Skeletal muscle satellite cell (primary cell): ENCODE data around the gene CRYL1.

Experiments used
- H3K27me3 ChIP-seq: 2 replicates; pipeline ENCODE4 v1.7.0; 2013; ENCODE audit warnings: low read length; ENCODE audit not compliant: control insufficient read depth, insufficient read depth
- H3K36me3 ChIP-seq: 2 replicates; pipeline ENCODE4 v1.7.0; 2013; ENCODE audit warnings: mild to moderate bottlenecking, control low read depth, low read length; ENCODE audit not compliant: insufficient read depth
- H3K4me1 ChIP-seq: 2 replicates; pipeline ENCODE4 v1.7.0; 2013; ENCODE audit warnings: low read length; ENCODE audit not compliant: control insufficient read depth, insufficient read depth
- H3K4me2 ChIP-seq: 2 replicates; pipeline ENCODE4 v1.7.0; 2013; ENCODE audit warnings: mild to moderate bottlenecking, low read length
- H3K4me3 ChIP-seq: 2 replicates; pipeline ENCODE4 v1.7.0; 2013; ENCODE audit warnings: low read length
- H3K9ac ChIP-seq: 2 replicates; pipeline ENCODE4 v1.7.0; 2013; ENCODE audit warnings: mild to moderate bottlenecking, low read depth, low read length, moderate library complexity
- H3K9me3 ChIP-seq: replicated peaks from 2 replicates; pipeline ENCODE4 v1.7.0; 2013; ENCODE audit warnings: mild to moderate bottlenecking, control low read depth, low read length

CRYL1 gene

DNA sequence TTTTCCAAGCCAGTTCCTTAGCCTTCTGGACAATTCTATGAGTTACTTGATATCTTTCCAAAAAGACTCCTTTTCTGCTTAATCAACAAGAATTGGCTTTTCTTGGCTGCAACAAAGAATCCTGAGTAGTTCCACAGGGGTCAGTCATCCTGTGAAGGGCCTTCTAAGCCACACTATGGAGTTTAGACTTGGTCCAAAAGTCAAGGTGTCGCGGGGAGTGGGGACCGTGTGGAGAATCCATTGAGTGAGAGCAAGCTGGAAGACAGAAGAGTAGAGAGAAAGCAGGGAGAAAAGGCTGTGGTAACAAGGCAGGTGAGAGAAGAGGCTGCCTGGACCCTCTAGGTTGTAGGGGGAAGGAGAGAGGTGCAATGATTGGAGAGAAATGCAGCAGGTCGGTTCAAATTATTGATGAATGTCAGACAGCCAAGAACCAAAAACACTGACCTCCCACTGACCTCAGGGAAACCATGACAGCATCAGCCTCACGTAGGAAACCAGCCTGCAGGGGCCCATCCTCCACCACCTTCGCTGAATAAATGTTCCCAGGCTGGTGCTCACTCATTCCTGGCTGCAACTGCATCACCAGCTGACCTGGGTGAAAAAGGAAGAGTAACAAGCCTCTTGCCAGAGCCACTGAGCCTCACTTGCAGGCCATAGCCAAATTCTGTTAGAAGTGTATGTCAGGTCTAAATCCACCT lies 34.2 kb upstream of the CRYL1 start:
- Histone ChIP-seq H3K4me3 (no peak overlapping the region), H3K9ac (no peak overlapping the region), H3K27me3 (no peaks in the 10 kb centered on the region), H3K4me2 (no peak overlapping the region), H3K9me3 (no peaks in the 10 kb centered on the region), H3K4me1 (no peaks in the 10 kb centered on the region), H3K36me3 (no peaks in the 10 kb centered on the region)

DNA sequence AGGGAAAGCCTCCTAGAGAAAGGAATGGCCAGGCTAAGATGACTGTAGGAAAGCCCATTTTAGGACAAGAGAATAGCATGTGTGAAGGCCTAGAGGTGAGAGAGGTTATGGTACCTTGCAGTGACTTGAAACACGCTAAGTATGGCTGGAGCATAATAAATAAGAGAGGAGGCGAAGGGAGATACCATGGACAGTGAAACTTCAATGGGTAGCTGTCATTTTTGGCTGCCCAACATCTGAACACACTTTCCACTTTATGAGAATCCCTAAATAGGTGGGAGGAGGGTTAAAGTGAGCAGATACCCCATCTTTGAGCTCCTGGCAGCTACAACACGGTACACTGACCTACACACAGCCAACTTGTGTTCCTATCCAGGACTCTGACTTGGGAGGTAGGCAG lies 33.3 kb upstream of the CRYL1 start:
- H3K4me3 ChIP-seq, result no peak overlapping the region
- no peak overlapping the region for H3K4me2 ChIP-seq
- H3K4me1 ChIP-seq, result no peaks in the 10 kb centered on the region
- H3K9ac ChIP-seq, result no peak overlapping the region
- no peaks in the 10 kb centered on the region for H3K9me3 ChIP-seq
- no peaks in the 10 kb centered on the region for H3K27me3 ChIP-seq
- H3K36me3 ChIP-seq, result no peaks in the 10 kb centered on the region

DNA sequence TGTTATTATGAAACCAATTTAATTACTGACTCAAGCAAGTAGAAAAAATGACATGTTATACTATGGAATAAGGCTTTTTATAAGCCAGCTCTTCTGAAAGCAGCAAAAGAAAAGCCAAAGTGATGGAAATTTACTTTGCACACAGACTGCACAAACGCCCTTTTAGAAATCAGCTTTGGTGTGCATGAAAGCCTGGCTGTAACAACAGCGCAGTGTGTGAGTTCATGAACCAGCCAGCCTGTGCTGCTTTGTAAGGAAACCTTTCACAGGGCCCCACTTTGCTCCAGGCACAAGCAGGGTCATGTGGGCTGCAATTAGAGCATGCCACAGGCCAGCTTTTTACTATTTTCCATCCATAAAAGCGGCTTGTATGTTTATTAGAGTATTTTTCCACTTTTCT lies 27.7 kb upstream of the CRYL1 start:
- Histone ChIP-seq H3K4me1 (no peaks in the 10 kb centered on the region), H3K9me3 (no peaks in the 10 kb centered on the region)

DNA sequence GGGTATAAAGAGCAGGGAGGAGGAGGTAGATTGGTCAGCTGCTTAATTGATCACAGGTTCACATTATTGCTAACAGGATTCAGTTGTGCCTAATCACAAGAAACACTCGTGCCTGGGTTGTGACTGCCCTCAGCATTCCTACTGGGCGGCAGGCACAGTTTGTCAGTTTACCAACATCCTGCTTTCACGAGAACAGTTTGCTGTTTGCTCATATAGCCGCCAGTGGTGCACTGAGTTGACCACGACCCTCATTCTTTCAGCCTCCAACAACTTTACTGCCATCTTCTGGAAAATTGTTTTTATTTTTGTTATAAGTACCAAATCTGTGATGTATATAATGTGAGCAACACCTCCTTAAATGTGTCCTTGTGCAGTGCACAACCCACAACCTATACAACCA lies 25.1 kb upstream of the CRYL1 start:
- Histone ChIP-seq H3K4me2 (no peak overlapping the region), H3K27me3 (no peaks in the 10 kb centered on the region), H3K9me3 (no peaks in the 10 kb centered on the region), H3K4me1 (no peaks in the 10 kb centered on the region), H3K36me3 (no peaks in the 10 kb centered on the region), H3K4me3 (no peak overlapping the region), H3K9ac (no peak overlapping the region)

More for the DNA sequence above, 27.7 kb upstream of the CRYL1 start:
- Histone ChIP-seq H3K9ac (no peak overlapping the region), H3K4me2 (no peak overlapping the region), H3K27me3 (no peaks in the 10 kb centered on the region), H3K4me3 (no peak overlapping the region), H3K36me3 (no peaks in the 10 kb centered on the region)

DNA sequence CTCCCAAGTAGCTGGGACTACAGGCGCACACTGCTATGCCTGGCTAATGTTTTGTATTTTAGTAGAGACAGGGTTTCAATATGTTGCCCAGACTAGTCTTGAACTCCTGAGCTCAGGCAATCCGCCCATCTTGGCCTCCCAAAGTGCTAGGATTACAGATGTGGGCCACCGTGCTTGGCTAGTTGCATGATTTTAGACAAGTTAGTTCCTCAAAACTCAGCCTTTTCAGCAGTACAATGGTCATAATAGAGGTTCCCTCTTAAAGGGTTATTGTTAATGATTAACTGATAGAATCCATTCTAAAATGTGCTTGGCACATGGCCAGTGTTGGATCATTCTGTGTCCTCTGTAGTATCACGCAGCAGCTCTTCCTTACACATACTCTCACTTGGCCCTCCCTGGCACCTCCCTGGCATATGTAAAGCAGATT lies 21.8 kb upstream of the CRYL1 start:
- Histone ChIP-seq H3K4me1 (no peaks in the 10 kb centered on the region), H3K9me3 (no peaks in the 10 kb centered on the region), H3K27me3 (no peaks in the 10 kb centered on the region), H3K36me3 (no peaks in the 10 kb centered on the region), H3K4me2 (no peak overlapping the region), H3K9ac (no peak overlapping the region), H3K4me3 (no peak overlapping the region)

DNA sequence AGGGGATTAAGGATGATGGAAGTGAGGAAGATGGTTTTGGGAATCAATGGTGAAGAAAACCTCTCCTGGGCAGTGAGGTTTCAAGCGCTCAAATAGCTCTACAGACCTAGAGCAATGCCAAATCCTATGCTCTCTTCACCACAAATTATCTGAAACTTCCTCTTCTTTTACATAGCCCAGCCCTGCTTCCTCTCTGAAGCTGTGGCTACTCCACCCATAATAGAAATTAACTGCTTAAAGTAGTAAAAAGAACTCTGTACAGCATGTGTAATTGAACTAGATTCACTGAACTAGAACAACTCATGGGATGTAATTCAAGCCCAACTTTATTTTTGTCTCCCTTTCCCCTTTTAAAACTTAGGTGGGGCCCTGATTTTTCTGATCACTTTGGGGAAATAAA lies 20.9 kb upstream of the CRYL1 start:
- H3K9ac ChIP-seq, result no peak overlapping the region
- H3K27me3 ChIP-seq, result no peaks in the 10 kb centered on the region
- no peak overlapping the region for H3K4me3 ChIP-seq

DNA sequence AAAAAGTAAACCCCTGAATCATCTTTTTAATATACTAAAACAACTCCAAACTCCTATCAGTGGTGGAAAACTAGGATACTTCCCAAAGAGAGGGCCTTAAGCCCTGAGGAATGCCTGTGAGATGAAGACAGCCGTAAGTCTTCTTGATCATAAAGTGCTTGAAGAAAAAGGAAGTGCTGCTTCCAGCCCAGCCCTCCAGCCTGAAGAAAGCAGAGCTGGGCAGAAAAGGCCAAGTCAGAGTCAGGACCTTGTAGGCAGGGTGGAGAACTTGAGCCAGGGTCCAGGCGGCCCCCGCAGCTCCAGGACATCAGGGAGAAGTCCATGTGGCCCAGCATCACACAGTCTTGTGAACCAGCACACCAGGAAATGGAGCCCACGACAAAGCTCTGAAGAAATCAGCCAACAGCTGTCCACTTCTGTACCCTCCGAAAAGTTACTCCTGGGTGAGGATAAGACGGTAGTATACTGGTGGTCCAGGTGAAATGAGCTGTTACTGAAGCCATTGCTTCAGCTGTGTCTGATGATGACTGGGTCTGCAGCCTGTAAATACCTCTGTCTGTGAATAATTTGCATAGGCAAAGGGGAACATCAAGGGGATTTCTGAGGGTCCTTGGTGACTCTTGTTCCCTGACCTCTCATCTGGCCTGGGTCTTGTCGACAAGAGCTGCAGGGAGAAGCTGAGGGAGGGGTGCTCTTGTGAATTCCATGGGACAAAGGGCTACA lies 18.7 kb upstream of the CRYL1 start:
- Histone ChIP-seq H3K9me3 (no peaks in the 10 kb centered on the region), H3K36me3 (no peaks in the 10 kb centered on the region), H3K4me1 (no peaks in the 10 kb centered on the region), H3K27me3 (no peaks in the 10 kb centered on the region), H3K4me2 (no peak overlapping the region), H3K4me3 (no peak overlapping the region), H3K9ac (no peak overlapping the region)

More for the DNA sequence above, 20.9 kb upstream of the CRYL1 start:
- Histone ChIP-seq H3K4me1 (no peaks in the 10 kb centered on the region), H3K9me3 (no peaks in the 10 kb centered on the region), H3K36me3 (no peaks in the 10 kb centered on the region), H3K4me2 (no peak overlapping the region)

DNA sequence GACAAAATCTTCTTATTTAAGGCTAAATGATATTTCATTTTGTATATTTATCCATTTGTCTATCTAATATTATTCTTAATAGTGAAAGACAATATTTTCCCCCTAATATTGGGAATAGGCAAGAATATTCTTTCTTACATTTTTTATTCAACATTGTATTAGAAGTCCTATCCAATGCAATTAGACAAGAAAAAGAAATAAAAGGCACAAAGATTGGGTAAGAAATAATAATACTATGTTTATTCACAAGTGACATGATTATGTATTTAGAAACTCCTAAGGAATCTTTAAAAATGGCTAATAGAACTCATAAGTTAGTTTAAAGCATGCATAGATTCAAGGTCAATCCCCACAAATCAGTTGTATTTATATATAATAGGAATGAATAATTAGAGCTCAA lies 11.3 kb upstream of the CRYL1 start:
- Histone ChIP-seq H3K4me3 (no peak overlapping the region), H3K27me3 (no peaks in the 10 kb centered on the region), H3K36me3 (no peaks in the 10 kb centered on the region), H3K9ac (no peak overlapping the region), H3K9me3 (no peaks in the 10 kb centered on the region), H3K4me2 (no peak overlapping the region), H3K4me1 (no peaks in the 10 kb centered on the region)

DNA sequence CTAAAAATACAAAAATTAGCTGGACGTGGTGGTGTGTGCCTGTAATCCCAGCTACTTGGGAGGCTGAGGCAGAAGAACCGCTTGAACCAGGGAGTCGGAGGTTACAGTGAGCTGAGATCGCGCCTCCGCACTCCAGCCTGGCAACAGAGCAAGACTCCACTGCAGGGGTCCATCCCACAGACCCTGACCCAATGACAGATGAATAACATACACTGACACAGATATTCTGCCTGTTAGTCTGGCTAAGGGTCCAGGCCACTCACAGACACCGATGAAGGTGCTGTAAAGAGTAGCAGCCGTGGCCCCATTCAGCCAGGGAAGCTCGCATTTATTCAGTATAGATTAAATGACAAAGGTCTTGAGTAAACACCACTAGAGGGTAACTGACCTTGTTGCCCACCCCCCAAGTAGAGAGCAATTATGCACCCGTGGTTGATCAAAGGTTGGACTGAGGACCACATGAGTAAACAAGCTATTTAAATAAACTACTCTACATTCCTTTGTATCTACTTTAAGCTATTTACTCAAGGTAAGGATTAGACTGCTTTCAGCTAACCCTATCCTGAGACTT lies 8.5 kb upstream of the CRYL1 start:
- H3K9ac ChIP-seq, result no peak overlapping the region
- no peak overlapping the region for H3K4me2 ChIP-seq

DNA sequence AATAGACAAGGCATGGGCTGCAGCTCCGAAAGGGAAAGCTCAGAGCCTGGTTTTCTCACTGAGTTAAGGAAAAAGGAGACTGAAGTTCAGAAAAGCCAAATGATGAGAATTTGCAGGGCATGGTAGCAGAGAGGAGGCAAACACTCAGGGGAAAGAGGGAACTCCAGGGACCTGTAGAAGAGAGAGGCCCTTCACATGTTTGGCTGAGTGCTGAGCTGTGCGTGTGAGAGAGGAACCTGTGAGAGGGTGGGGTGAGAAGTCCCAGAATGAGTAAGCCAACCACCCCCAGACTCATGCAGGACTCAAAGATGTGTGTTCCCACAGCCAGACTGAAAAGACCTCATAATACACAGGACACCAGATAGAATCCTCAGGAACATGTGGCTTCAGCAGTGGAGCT lies 2.8 kb upstream of the CRYL1 start:
- Histone ChIP-seq H3K36me3 (no peaks in the 10 kb centered on the region), H3K27me3 (no peaks in the 10 kb centered on the region), H3K4me2 (no peak overlapping the region), H3K9ac (no peak overlapping the region), H3K9me3 (no peaks in the 10 kb centered on the region), H3K4me3 (no peak overlapping the region), H3K4me1 (peaks cover 12% of the 10 kb centered on the region)

More for the DNA sequence above, 8.5 kb upstream of the CRYL1 start:
- H3K27me3 ChIP-seq, result no peaks in the 10 kb centered on the region
- no peaks in the 10 kb centered on the region for H3K4me1 ChIP-seq
- no peaks in the 10 kb centered on the region for H3K36me3 ChIP-seq
- H3K4me3 ChIP-seq, result no peak overlapping the region
- H3K9me3 ChIP-seq, result no peaks in the 10 kb centered on the region

DNA sequence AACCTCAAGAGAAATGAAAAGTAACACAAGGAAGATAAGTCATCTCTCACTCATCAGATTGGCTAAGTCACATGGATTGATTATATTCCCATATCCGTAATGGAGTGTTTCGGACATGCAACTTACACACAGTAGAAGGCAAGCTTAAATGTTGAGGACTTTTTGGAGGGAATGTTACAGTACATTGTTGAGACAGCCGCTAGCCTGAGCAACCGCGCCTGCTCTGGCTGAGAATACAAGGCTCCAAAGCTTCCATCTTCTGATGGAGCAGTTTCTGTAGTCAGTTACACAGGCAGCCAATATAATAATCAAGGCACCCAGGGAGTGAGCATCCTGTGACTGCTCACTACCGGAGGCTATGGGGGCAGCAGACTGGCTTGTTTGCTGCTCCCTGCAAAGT lies 1.0 kb upstream of the CRYL1 start:
- Histone ChIP-seq H3K4me3 (peak overlapping the region; percentile 87), H3K4me1 (peaks cover 12% of the 10 kb centered on the region), H3K27me3 (no peaks in the 10 kb centered on the region), H3K4me2 (peak overlapping the region; percentile 86), H3K9ac (peak overlapping the region; percentile 79), H3K36me3 (no peaks in the 10 kb centered on the region), H3K9me3 (no peaks in the 10 kb centered on the region)
